Measurements from ENCODE around the gene KLB. TPM values are rescaled to one million over a fixed set of nuclear protein-coding genes. Genes with fewer than 3 reads are reported as not detected.
A peak's percentile ranks its signal among the peaks of the same experiment; 100 is the strongest.

Gene KLB
- total RNA-seq, 1 experiment from 2014 or later: not detected

- Histone ChIP-seq H3K4me1 (ENCODE audit: control insufficient read depth in 1 of 2, insufficient read depth in 2 of 2, low read length in 2 of 2) (peaks cover 5 to 21% of the 10 kb centered on the region in 2 experiments; a peak in 3 of 4 replicates), H3K9me3 (ENCODE audit: control insufficient read depth in 1 of 2, insufficient read depth in 1 of 2, low read depth in 1 of 2, low read length in 2 of 2) (no peaks in the 10 kb centered on the region), H3K9me2 (ENCODE audit: insufficient read depth) (no peaks in the 10 kb centered on the region), H4K20me1 (ENCODE audit: insufficient read depth) (peaks cover 31% of the 10 kb centered on the region), H3K4me2 (ENCODE audit: low read length) (peak within 1 kb of the TSS; percentile 89), H3K36me3 (ENCODE audit: control insufficient read depth in 1 of 2, insufficient read depth in 2 of 2, low read length in 2 of 2) (peaks cover 44 to 54% of the 10 kb centered on the region in 2 experiments), H3K79me2 (ENCODE audit: insufficient read depth, low read length) (peaks cover 78% of the 10 kb centered on the region), H2AFZ (ENCODE audit: low read depth, low read length, poor library complexity, severe bottlenecking) (no peak within 1 kb of the TSS), H3K27ac (ENCODE audit: low read depth, low read length) (peak within 1 kb of the TSS; percentile 97), H3K27me3 (ENCODE audit: insufficient read depth, low read length) (no peaks in the 10 kb centered on the region), H3K9ac (ENCODE audit: low read length) (peak within 1 kb of the TSS; percentile 96), H3K4me3 (replicated peaks in 1 of 2; ENCODE audit: low read depth in 1 of 2, low read length in 2 of 2) (peak within 1 kb of the TSS; percentile 88 to 97)
- ATAC-seq (peak; percentile 90), DNase-seq (ENCODE audit: low read depth, low spot score) (peak; percentile 99)
- intact Hi-C loops (cut with micrococcal nuclease): loop anchor here (2.0 kb wide), 2 partner anchors 518 to 700 kb away; partner anchors contain the start of gene PDS5A
- TF ChIP-seq CTCF (IDR thresholded peaks at IDR 0.05 in 2 of 3, conservative IDR thresholded peaks at IDR 0.05 in 1 of 3; ENCODE audit: borderline replicate concordance in 1 of 3, insufficient read depth in 1 of 3, low read depth in 2 of 3, low read length in 2 of 3) (no peak), JUND (IDR thresholded peaks at IDR 0.05) (0 out of 2 replicates have a peak, but pooled peaks have one; percentile 2), FOSL1 (IDR thresholded peaks at IDR 0.05; ENCODE audit: low read depth) (no peak), CBX3 (IDR thresholded peaks at IDR 0.05; ENCODE audit: low read depth) (peak; percentile 64), MAX (IDR thresholded peaks at IDR 0.05) (peak; percentile 90), SP1 (IDR thresholded peaks at IDR 0.05; ENCODE audit: low read depth) (peak; percentile 98), RAD21 (IDR thresholded peaks at IDR 0.05; ENCODE audit: low read depth) (no peak), POLR2A (IDR thresholded peaks at IDR 0.05; ENCODE audit: borderline replicate concordance, extremely low read depth, insufficient read depth, insufficient read length) (peak; percentile 97), POLR2AphosphoS5 (IDR thresholded peaks at IDR 0.05; ENCODE audit: low read depth, low read length) (peak; percentile 98), EGR1 (IDR thresholded peaks at IDR 0.05; ENCODE audit: low read depth) (no peak), SRF (IDR thresholded peaks at IDR 0.05; ENCODE audit: low read depth) (peak; percentile 95), ZFX (IDR thresholded peaks at IDR 0.05) (peak; percentile 95), SIN3A (IDR thresholded peaks at IDR 0.05; ENCODE audit: low read depth) (peak; percentile 86), YY1 (IDR thresholded peaks at IDR 0.05; ENCODE audit: extremely low read depth, insufficient replicate concordance, low read depth, low read length) (peak; percentile 42), ZBTB33 (IDR thresholded peaks at IDR 0.05; ENCODE audit: extremely low read depth, insufficient replicate concordance, low read length) (peak; percentile 31), CEBPB (IDR thresholded peaks at IDR 0.05; ENCODE audit: low read depth) (peak; percentile 44; the same call in 1 of the 2 replicates)
- RAD21 ChIA-PET (ENCODE audit: low non-redundant PET in 1 of 2, low total read pairs in 2 of 2, uncharacterized antibody in 2 of 2, unreplicated experiment in 2 of 2): no interaction called here
- BruUV-seq (replicated peaks): no TSS peak
- POLR2A ChIA-PET: interaction anchor here (0.6 to 3.2 kb wide), 9 partner anchors 10 to 571 kb away, joined by 3 to 14 read pairs (median 4); partner anchors contain the start of gene UGDH
- CTCF ChIA-PET: interaction anchor here (1.1 to 2.8 kb wide), 3 partner anchors 10 to 699 kb away, joined by 3 to 14 read pairs (median 3); no protein-coding TSS in a partner anchor
These were observed 52.0 kb downstream of the KLB start, which contains the start of the genes LIAS and RPL9 for GRCh38 chr4:39458505-39459300. TSS of gene LIAS (plus strand) at chr4:39459056. CDS start at chr4:39459118, 62 bp downstream. TSS of gene RPL9 (minus strand) at chr4:39458922. CDS start at chr4:39458439, 483 bp downstream.

Measured in HCT116 (cell line).